DLD1 (cell line): ENCODE data around the gene RAF1.
"Not testable (repeated sequence)": the region's sequence is repeated elsewhere in the genome, so short reads cannot be mapped to it uniquely, and the experiment has no call there.

ENCODE experiments used
- in situ Hi-C: cut with HindIII; loops from 2 replicates; pipeline ENCODE4 v1.10.0; 2017; ENCODE audit warnings: low sequenced_read_pairs

The RAF1 gene

DNA sequence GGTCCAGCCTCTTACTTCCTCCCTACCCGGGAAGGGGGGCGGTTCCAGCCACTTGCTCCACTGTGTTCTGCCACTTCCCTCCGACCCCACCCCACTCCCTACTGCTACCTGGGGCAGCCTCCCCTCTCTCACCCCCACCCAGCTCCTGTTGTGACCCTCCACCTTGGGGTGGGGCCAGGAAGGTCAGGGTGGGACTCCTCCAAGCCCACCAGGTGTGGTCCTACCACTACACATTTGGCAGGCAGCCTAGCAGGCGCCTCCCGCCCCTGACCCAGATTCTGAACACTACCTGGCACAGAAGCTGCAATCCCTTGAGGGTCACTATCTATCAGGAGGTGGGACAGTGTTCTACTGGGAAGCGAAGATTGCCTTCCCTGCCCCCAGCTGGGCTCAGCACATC lies 13.7 kb upstream of the RAF1 start:
- in situ Hi-C loops: no loop called here

DNA sequence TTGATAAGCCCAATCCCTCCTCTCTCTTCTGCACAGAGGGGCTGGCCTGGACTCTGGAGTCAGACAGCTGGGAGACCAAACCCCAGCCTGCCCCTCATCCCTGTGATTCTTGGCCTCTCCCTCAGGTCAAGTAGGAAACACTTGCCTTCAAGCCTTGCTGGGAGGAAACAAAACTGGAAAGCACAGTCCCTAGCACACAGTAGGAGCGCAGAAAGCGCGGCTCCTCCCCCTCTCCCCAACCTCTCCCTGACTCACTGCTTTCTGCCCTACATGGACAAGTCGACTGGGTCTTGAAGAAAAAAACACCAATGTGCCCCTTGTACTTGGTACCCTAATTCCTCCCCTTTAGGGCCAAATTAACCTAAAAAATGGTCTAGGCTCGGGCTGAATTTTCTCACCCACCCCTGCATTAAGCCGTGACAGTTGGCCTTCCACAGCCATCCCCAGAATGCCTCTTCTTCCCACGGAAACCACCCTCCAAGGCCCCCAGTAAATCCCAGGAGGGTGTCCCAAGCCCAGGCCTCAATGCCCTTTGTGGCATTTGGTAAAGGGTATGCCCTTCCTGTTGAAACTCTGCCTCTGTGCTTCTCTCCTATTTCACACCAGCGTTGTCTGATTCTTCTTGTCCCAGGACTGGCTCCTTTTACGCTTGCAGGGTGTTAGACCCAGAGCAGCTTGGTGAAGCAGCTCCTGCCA lies 11.3 kb upstream of the RAF1 start:
- in situ Hi-C loops: no loop called here

DNA sequence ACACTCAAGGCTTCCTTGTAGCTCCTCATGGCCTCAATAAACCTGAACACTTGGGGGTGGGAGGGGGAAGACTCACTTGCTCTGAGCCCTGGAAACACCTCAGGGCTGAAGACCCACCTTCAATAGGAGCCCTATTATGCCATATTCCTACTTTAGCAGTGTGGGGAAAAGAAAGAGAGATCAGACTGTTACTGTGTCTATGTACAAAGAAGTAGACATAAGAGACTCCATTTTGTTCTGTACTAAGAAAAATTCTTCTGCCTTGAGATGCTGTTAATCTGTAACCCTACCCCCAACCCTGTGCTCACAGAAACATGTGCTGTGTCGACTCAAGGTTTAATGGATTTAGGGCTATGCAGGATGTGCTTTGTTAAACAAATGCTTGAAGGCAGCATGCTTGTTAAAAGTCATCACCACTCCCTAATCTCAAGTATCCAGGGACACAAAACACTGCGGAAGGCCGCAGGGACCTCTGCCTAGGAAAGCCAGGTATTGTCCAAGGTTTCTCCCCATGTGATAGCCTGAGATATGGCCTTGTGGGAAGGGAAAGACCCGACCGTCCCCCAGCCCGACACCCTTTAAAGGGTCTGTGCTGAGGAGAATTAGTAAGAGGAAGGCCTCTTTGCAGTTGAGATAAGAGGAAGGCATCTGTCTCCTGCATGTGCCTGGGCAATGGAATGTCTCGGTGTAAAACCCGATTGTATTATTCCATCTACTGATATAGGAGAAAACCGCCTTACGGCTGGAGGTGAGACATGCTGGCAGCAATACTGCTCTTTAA lies 10.2 kb upstream of the RAF1 start:
- in situ Hi-C loops: not testable (repeated sequence)

DNA sequence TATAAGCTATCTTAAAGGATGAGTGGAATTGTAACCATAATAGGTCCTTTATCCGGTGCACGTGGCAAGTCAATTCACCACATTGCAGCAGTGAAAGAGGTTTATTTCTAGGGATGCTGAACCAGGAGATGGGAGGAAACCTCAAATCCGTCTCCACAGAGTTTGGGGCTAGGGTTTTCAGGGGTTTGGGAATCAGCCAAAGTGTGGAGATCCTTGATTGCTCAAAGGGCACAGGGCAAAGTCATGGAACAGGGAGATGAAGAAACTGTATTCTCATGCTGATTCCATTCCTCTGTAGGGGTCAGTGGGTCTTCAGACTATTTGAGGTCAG lies 7.2 kb upstream of the RAF1 start:
- in situ Hi-C loops: no loop called here

DNA sequence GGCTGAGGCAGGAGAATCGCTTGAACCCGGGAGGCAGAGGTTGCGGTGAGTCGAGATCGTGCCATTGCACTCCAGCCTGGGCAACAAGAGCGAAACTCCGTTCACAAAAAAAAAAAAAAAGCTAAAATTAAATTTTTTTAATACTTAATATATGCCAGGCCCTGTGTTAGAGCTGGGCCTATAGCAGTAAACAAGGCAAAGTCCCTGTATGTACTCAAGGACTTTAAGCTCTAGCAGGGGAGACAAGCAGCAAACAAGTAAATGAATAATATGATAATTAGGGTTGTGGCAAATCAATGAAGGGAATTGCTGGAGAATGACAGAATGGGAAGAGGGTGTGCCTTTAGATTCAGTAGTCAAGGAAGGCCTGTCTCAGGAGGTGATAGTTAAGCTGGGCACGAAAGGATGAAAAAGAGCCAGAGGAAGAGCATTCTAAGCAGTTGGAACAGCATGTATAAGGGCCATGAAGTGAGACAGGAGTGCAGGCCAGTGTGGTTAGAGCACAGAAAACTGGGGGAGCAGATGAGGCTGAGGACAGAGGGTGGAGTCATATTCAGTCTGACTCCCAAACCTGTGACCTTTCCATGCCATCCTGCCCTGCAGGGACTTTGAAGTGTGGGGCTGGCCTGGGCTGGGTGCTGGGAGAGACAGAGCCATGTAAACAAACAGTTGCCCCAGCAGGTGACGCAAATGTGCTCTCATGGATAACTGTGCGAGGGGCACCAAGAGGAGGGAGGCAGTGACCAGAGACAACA lies 6.6 kb upstream of the RAF1 start:
- in situ Hi-C loops: no loop called here

DNA sequence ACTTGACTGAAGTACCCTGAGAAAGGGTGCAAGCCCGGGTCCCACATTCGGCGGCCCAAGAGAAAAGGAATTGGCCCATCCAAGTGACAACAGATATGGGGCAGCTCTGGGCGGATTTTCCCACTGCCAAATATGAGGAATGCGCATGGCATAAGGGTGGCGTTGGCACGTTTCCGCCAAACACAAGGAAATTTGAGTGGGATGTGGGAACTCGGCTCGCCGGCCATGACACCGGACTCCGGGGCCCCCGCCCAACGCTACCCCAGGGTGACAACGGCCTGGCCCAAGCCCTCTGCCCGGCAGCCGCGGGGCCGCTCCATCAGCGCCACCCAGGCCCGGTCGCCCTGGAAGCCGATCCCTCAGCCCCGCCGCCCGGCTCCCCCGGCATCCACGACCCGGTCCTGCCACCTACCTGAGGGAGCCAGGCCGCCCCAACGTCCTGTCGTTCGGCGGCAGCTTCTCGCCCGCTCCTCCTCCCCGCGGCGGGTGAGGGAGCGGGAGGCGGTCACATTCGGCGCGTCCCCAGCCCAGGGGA lies 449 bp downstream of the RAF1 start:
- in situ Hi-C loops: no loop called here

DNA sequence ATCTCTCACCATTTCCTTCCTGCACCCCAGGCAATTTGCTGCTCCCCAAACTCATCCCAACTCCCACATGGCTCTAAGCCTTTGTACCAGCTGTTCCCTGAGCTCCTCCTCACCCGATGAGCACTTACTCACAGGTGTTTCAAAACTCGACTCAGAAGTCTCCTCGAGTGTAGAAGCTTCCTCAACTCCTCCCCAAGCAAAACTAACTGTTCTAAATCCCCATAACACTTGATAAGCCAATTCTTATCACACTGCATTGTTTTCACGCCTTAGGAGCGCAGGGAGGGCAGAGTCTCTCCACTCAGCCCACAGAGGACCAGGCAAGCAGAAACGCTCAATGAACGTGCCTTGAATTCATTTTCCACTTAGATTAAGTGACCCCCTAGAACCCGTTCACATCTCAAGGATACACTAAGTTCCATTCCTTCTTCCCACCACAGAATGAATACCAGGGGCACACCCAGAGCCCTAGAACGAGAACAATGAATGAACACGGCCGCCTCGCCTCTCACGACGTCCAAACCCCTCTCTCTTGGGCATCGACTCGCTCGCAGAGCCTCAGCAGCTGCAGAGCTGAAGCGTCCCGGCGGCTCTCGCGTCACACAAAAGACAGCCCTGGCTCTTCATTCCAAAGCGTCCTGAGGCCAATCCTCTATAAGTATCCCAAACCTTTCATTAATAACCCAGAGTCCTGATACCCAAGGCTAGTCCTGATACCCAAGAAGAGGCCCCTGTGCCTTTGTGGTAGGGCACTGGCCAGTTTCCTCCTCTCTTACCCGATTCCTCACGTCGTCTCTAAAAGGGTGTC lies 1.1 kb downstream of the RAF1 start:
- in situ Hi-C loops: no loop called here

DNA sequence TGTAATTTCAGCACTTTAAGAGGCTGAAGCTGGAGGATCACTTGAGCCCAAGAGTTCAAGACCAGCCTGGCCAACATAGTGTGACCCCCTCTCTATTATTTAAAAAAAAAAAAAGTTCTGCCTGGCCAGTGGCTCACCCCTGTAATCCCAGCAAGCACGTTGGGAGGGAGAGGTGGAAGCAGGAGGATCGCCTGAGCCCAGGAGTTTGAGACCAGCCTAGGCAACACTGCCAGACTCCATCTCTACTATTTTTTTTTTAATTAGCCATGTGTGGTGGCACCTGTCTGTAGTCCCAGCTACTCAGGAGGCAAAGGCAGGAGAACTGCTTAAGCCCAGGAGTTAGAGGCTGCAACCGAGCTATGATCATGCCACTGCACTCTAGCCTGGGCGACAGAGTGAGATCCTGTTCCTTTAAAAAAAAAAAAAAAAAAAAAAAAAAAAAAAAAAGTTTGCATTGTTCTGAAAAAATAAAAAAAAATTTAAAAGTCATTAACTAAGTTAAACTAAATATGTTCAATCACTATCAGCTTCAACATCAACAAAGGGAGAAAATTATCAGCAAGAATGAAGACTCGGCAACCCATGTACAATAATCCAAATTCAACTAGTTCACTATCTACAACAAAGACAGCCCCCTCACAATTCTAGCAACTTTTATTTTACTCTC lies 1.9 kb downstream of the RAF1 start:
- in situ Hi-C loops: no loop called here

DNA sequence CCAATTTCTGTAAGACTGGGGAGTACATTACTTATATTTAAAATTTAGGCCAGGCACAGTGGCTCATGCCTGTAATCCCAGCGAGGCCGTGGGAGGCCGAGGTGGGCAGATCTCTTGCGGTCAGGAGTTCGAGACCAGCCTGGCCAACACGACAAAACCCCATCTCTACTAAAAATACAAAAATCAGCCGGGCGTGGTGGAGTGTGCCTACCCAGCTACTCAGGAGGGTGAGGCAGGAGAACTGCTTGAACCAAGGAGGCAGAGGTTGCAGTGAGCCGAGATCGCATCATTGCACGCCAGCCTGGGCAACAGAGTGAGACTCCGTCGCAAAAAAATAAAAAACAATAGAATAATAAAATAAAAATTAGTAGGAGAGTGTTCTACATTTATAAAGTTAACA lies 2.5 kb downstream of the RAF1 start:
- in situ Hi-C loops: not testable (repeated sequence)

DNA sequence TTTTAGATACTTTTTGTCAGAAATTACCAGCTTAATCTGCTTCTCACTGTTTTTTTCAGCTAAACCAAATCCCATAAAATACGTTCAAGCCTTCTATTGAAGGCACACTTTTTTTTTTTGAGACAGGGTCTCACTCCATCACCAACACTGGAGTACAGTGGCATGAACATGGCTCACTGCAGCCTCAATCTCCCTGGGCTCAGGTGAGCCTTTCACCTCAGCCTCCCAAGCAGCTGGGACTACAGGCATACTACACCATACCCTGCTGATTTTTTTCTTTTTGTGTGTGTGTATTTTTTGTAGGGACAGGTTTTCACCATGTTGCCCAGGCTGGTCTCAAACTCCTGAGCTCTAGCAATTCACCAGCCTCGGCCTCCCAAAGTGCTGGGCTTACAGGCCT lies 3.7 kb downstream of the RAF1 start:
- in situ Hi-C loops: no loop called here

DNA sequence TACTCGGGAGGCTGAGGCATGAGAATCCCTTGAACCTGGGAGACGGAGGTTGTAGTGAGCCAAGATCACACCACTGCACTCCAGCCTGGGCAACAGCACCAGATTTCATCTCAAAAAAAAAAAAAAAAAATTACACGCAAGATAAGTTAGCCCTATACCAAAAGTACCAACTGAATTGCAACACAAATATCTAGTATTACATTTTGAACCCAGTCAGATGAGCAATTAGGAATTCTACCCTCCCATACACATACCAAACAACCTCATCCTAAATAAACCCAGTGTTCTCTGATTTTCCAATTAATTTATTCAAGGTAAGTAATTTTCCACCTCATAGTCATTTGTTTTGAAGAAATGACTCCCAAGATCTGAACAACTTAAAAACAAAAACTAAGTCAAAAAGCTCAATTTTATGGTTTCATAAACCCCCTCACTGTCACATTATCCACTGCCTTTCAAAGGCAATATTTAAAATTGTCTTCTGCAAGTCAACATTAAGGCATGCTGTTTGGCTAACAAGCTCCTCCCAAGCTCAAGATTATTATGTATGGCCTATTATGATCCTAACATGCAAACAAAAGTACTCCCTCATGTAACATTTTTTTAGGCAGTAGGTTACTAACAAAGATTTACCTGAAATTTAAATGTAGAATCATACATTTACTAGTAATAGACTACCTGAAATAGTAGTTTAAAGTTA lies 4.5 kb downstream of the RAF1 start:
- in situ Hi-C loops: no loop called here

DNA sequence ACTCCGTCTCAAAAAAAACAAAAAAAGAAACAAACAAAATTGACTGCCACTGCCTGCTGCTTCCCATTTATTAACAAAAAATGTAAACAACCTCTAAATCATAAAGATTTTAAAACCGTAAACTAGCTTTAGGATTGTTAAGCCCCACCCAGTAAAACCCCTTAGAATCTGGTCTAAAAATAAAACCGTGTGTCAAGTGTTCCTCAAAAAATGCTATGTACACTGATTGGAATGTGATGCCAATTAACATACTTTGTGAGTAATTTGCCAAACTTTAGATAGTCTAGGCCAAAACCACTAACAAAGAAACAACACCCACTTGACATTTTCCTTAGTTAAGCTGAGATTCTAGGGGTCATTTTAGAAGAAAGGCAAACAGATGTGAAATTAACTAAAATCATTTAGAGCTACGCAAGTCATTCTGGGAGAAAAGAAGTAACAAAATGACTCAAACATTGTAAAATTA lies 5.3 kb downstream of the RAF1 start:
- in situ Hi-C loops: no loop called here

DNA sequence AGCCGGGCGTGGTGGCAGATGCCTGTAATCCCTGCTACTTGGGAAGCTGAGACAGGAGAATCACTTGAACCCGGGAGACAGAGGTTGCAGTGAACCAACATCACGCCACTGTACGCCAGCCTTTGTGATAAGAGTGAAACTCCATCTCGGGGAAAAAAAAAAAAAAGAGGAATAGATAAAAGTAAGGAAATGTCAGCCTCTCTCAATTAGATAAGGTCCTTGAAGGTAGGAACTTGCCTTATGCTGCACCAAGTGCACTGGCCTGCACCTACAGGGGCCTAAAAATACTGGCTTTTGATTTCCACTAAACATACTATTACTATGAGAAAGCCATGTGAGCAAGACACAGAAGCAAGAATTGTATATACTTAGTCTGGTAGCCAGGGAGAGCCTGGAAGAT lies 7.1 kb downstream of the RAF1 start:
- in situ Hi-C loops: no loop called here

DNA sequence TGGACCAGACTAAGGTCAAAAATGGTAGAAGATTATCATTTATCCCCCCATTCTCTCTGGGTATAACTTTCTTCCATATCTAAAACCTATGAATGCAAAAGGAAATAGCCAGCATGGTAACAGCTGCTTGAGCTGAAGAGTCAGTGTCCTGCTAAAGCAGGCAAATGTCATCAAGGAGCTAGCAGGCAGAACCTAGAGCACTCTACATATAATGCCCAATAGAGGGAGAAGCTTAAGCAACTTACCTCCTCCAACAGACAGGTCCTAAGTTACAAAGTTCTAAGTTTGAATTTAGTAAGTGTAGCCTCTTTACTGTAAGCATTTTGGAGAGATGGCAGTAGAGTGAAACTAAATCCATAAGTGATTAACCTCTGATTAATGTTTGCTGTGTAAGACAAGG lies 7.7 kb downstream of the RAF1 start:
- in situ Hi-C loops: no loop called here

DNA sequence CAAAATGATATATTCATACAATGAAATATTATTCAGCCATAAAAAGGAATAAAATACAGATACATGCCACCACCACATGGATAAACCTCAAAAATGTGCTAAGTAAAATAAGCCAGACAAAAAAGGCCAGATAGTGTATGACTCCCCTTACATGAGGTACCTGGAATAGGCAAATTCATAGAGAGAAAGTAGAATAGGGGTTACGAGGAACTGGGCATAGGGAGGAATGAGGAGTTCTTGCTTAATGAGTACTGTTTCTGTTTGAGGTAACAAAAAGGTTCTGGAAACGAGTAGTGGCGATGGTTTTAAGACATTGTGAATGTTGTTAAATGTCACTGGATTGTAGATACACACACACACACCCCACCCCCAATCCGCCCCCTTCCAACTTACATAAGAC lies 8.2 kb downstream of the RAF1 start:
- in situ Hi-C loops: no loop called here

DNA sequence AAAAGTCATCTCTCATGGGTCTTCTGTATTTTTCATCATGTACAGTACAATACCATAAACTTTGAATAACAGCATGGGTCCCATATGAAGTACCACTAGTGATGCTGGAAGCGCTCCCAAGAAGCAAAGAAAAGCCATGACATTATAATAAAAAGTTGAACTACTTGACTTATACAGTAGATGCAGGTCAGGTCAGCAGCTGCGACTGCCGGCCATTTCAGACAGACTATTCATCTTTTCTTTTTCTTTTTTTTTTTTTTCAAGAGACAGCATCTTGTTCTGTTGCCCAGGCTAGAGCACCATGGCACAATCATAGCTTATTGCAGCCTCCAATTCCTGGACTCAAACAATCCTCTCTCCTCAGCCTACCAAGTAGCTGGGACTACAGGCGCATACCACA lies 10.2 kb downstream of the RAF1 start:
- in situ Hi-C loops: no loop called here

DNA sequence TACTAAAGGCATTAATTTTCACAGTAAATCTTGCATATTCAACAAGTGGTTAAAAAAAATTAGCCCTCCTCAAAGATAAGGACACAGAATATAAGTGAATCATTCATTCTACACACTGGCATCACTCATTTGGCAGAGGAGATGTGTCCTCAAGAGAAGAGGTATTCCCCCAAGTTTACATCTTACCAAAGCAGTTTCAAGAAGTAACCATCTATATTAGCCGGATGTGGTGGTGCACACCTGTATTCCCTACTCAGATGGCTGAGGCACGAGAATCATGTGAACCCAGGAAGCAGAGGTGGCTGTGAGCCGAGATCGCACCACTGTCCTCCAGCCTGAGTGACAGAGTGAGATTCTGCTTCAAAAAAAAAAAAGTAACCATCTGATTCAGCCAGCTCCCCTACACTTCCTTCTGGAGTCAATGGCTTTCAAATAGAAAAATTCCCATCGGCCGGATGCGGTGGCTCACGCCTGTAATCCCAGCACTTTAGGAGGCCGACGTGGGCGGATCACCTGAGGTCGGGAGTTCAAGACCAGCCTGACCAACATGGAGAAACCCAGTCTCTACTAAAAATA lies 15.4 kb downstream of the RAF1 start:
- in situ Hi-C loops: no loop called here

DNA sequence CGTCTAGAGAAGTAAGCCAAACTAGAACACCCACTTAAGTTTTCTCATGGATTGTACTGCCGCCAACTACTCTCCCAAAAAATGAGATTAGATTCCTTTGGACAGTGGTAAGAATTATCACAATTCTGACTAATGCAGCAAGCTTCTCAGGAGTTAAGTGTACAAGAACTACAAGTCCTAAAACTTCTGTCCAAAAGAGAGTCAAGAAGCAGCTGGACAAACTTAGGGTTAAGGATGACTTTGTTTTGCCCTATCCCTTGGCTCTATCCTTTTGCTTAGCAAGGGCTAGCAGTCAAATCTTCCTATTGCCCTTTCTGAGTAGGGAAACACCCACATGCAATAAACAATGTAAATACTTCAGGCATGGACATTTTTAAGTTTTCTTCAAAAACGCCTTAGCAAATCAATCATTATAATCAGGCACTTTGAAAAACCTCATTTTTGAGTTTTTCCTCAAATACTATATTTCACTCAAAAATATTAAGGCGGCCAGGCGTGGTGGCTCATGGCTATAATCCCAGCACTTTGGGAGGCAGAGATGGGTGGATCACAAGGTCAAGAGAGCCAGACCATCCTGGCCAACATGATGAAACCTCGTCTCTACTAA lies 19.5 kb downstream of the RAF1 start:
- in situ Hi-C loops: no loop called here

DNA sequence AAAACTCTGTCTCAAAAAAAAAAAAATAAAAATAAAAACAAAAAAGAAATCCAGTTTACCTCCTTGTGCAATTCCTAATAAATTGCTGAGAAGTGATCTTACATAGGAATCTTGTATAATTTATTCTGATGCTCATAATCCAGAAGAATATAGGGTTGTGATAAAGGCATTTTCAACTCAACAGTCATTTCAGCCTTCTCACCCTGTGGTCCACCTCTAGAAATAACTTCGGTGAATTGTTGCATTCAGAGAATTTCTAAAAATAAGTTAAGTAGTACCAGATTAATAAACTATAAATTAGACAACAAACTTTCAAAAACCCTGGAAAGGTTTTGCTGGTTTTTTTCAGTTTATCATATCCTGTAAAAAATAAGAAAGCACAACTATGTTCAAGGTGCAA lies 20.2 kb downstream of the RAF1 start:
- in situ Hi-C loops: no loop called here
